PFSK-1 (cell line): ENCODE results near the gene DDAH1.

Source experiments
- POLR2AphosphoS5 ChIP-seq: IDR thresholded peaks from 2 replicates; pipeline ENCODE4 v1.6.1; 2012; ENCODE audit warnings: low read depth, mild to moderate bottlenecking, control low read depth, low read length, moderate library complexity
- REST ChIP-seq, 2 experiments: IDR thresholded peaks; 2 replicates each; pipeline versions ENCODE4 v1.6.1 to v1.8.0; 2011 to 2012; ENCODE audit warnings: low read depth in 2 of 2, low read length in 2 of 2, control low read depth in 1 of 2, inconsistent platforms in 1 of 2, mild to moderate bottlenecking in 1 of 2, moderate library complexity in 1 of 2; ENCODE audit not compliant: insufficient read depth in 1 of 2
- SIN3A ChIP-seq: IDR thresholded peaks from 2 replicates; pipeline ENCODE4 v1.6.1; 2012; ENCODE audit warnings: mild to moderate bottlenecking, low read length, moderate library complexity, borderline replicate concordance; ENCODE audit not compliant: insufficient read depth

- TF ChIP-seq REST (IDR thresholded peaks at IDR 0.05; ENCODE audit: insufficient read depth in 1 of 2, low read depth in 2 of 2, low read length in 2 of 2) (no peak), SIN3A (no peak), POLR2AphosphoS5 (no peak)
These were observed 85.5 kb downstream of the DDAH1 start for GRCh38 chr1:85379203-85380136.
